IMR-90 (cell line): ENCODE data around the gene KL. TPM values are rescaled to one million over a fixed set of nuclear protein-coding genes. Genes with fewer than 3 reads are reported as not detected.

Experiments used
- ATAC-seq: fragments of 200-7000 bp; cut with Tn5 transposase; 2 replicates; pipeline ENCODE4 v1.9.1; 2020; ENCODE audit warnings: low read depth, mild to moderate bottlenecking, moderate library complexity
- BruUV-seq: library from RNA; stranded (reverse); fragments of 400-500 nt; replicated peaks from 2 replicates; lab custom pipeline; 2021; lab: Mats Ljungman, UMichigan
- CTCF ChIA-PET: fragments of 300-600 bp; formaldehyde crosslinking; extraction: SDS; loops from one replicate; lab custom pipeline; 2021; ENCODE audit warnings: antibody characterized with exemption; lab: Yijun Ruan, JAX
- POLR2A ChIA-PET: fragments of 300-600 bp; sonication (Branson Sonifier 250); formaldehyde crosslinking; loops from one replicate; lab custom pipeline; 2022; ENCODE audit warnings: antibody characterized with exemption; ENCODE audit not compliant: unreplicated experiment; lab: Charles Lee
- DNase-seq: peaks from one replicate; pipeline ENCODE4 v3.0.0; 2013
- H2AFZ ChIP-seq: replicated peaks from 2 replicates; pipeline ENCODE3; 2013; ENCODE audit warnings: low read length, mild to moderate bottlenecking; ENCODE audit not compliant: poor library complexity
- H2AK5ac ChIP-seq: 2 replicates; pipeline ENCODE4 v1.6.1; 2013; ENCODE audit warnings: low read depth, low read length, inconsistent platforms
- H2AK9ac ChIP-seq: replicated peaks from 2 replicates; pipeline ENCODE3; 2013; ENCODE audit warnings: mild to moderate bottlenecking, low read depth, low read length, moderate library complexity; ENCODE audit not compliant: poor library complexity
- H2BK120ac ChIP-seq: 2 replicates; pipeline ENCODE4 v1.6.1; 2013; ENCODE audit warnings: low read depth, low read length, inconsistent platforms
- H2BK15ac ChIP-seq: 3 replicates; pipeline ENCODE4 v1.6.1; 2013; ENCODE audit warnings: low read depth, low read length, inconsistent platforms
- H2BK20ac ChIP-seq: 2 replicates; pipeline ENCODE4 v1.6.1; 2013; ENCODE audit warnings: low read depth, mild to moderate bottlenecking, inconsistent platforms, low read length, moderate library complexity
- H2BK5ac ChIP-seq: 2 replicates; pipeline ENCODE4 v1.6.1; 2013; ENCODE audit warnings: mild to moderate bottlenecking, low read depth, low read length, inconsistent platforms; ENCODE audit not compliant: poor library complexity, severe bottlenecking
- H3K14ac ChIP-seq: replicated peaks from 2 replicates; pipeline ENCODE4 v1.6.1; 2013; ENCODE audit warnings: low read depth, low read length, inconsistent platforms
- H3K18ac ChIP-seq: 2 replicates; pipeline ENCODE4 v1.6.1; 2013; ENCODE audit warnings: low read depth, low read length, control low read depth
- H3K23ac ChIP-seq: 2 replicates; pipeline ENCODE4 v1.6.1; 2013; ENCODE audit warnings: low read depth, low read length, inconsistent platforms
- H3K27ac ChIP-seq: 2 replicates; pipeline ENCODE4 v1.5.1; 2013; ENCODE audit warnings: mild to moderate bottlenecking, control low read depth, low read length; ENCODE audit not compliant: insufficient read depth
- H3K27me3 ChIP-seq: 2 replicates; pipeline ENCODE4 v1.6.1; 2013; ENCODE audit warnings: low read length; ENCODE audit not compliant: control insufficient read depth, insufficient read depth
- H3K36me3 ChIP-seq: 2 replicates; pipeline ENCODE4 v1.6.1; 2013; ENCODE audit warnings: low read length, mixed read lengths; ENCODE audit not compliant: control insufficient read depth, insufficient read depth
- H3K4ac ChIP-seq: 2 replicates; pipeline ENCODE4 v1.6.1; 2013; ENCODE audit warnings: low read depth, low read length, inconsistent platforms
- H3K4me1 ChIP-seq: 2 replicates; pipeline ENCODE4 v1.6.1; 2013; ENCODE audit warnings: low read length, mixed read lengths; ENCODE audit not compliant: control insufficient read depth, insufficient read depth
- H3K4me2 ChIP-seq: 2 replicates; pipeline ENCODE4 v1.6.1; 2013; ENCODE audit warnings: low read depth, mild to moderate bottlenecking, control low read depth, low read length, moderate library complexity
- H3K4me3 ChIP-seq: 2 replicates; pipeline ENCODE4 v1.5.1; 2013; ENCODE audit warnings: low read depth, mild to moderate bottlenecking, control low read depth, low read length, moderate library complexity; ENCODE audit not compliant: insufficient read depth
- H3K56ac ChIP-seq: 2 replicates; pipeline ENCODE4 v1.6.1; 2013; ENCODE audit warnings: low read length, inconsistent platforms; ENCODE audit not compliant: insufficient read depth; ENCODE audit errors: extremely low read depth
- H3K79me1 ChIP-seq, 2 experiments: 2 replicates each; pipeline ENCODE4 v1.6.1; 2013; ENCODE audit warnings: low read length in 2 of 2, inconsistent platforms in 1 of 2, low read depth in 1 of 2
- H3K9ac ChIP-seq: 2 replicates; pipeline ENCODE4 v1.6.1; 2013; ENCODE audit warnings: low read depth, low read length, control low read depth
- H3K9me1 ChIP-seq: 2 replicates; pipeline ENCODE4 v1.6.1; 2013; ENCODE audit warnings: low read length, inconsistent platforms; ENCODE audit not compliant: insufficient read depth
- H3K9me3 ChIP-seq: 2 replicates; pipeline ENCODE4 v1.6.1; 2013; ENCODE audit warnings: low read length; ENCODE audit not compliant: control insufficient read depth, insufficient read depth
- H4K20me1 ChIP-seq: 2 replicates; pipeline ENCODE4 v1.6.1; 2013; ENCODE audit warnings: low read length, inconsistent platforms; ENCODE audit not compliant: insufficient read depth
- H4K5ac ChIP-seq: 2 replicates; pipeline ENCODE4 v1.6.1; 2013; ENCODE audit warnings: mild to moderate bottlenecking, low read depth, low read length, control low read depth
- H4K8ac ChIP-seq, 2 experiments: 2 replicates each; pipeline ENCODE4 v1.6.1; 2013; ENCODE audit warnings: low read depth in 2 of 2, low read length in 2 of 2, control low read depth in 1 of 2, inconsistent platforms in 1 of 2
- H4K91ac ChIP-seq: 2 replicates; pipeline ENCODE4 v1.6.1; 2013; ENCODE audit warnings: low read depth, low read length, inconsistent platforms; ENCODE audit not compliant: insufficient read depth
- CEBPB ChIP-seq: IDR thresholded peaks from 2 replicates; pipeline ENCODE4 v1.6.1; 2012; ENCODE audit warnings: low read depth, low read length, improper control_type of control experiment
- CHD1 ChIP-seq: IDR thresholded peaks from 2 replicates; pipeline ENCODE4 v1.6.1; 2012; ENCODE audit warnings: low read depth, low read length, improper control_type of control experiment
- CTCF ChIP-seq: conservative IDR thresholded peaks from 2 replicates; pipeline ENCODE4 v1.5.1; 2012; ENCODE audit warnings: mild to moderate bottlenecking, low read depth, low read length, improper control_type of control experiment
- ELK1 ChIP-seq: fragments of 150-350 bp; IDR thresholded peaks from 2 replicates; pipeline ENCODE4 v1.6.1; 2016; ENCODE audit warnings: low read depth, mild to moderate bottlenecking, low read length, moderate library complexity, borderline replicate concordance
- MAZ ChIP-seq: IDR thresholded peaks from 2 replicates; pipeline ENCODE4 v1.6.1; 2012; ENCODE audit warnings: low read depth, mild to moderate bottlenecking, low read length, improper control_type of control experiment, moderate library complexity, borderline replicate concordance
- MXI1 ChIP-seq: IDR thresholded peaks from 2 replicates; pipeline ENCODE4 v1.6.1; 2012; ENCODE audit warnings: low read depth, mild to moderate bottlenecking, low read length, moderate library complexity, borderline replicate concordance
- RAD21 ChIP-seq: IDR thresholded peaks from 2 replicates; pipeline ENCODE4 v1.6.1; 2012; ENCODE audit warnings: low read length, improper control_type of control experiment
- RCOR1 ChIP-seq: IDR thresholded peaks from 2 replicates; pipeline ENCODE4 v1.6.1; 2012; ENCODE audit warnings: mild to moderate bottlenecking, low read length, improper control_type of control experiment; ENCODE audit not compliant: insufficient replicate concordance
- RFX5 ChIP-seq: IDR thresholded peaks from 2 replicates; pipeline ENCODE4 v1.8.0; 2012; ENCODE audit warnings: low read depth, mild to moderate bottlenecking, low read length, moderate library complexity
- SMC3 ChIP-seq: fragments of 150-350 bp; IDR thresholded peaks from 2 replicates; pipeline ENCODE4 v1.6.1; 2016; ENCODE audit warnings: low read depth, mild to moderate bottlenecking, antibody characterized with exemption, low read length, moderate library complexity
- WGBS, 2 experiments: methylation state at CpG; one replicate each; pipeline versions ENCODE4 v1.1.5 to v1.1.7; 2013; ENCODE audit warnings: missing lambda C conversion rate in 2 of 2; ENCODE audit not compliant: insufficient read length in 1 of 2; ENCODE audit errors: extremely low coverage in 2 of 2; 5-methylcytosine and 5-hydroxymethylcytosine counted together
- dilution Hi-C: fragments of 300-500 bp; cut with HindIII; formaldehyde crosslinking; loops from one replicate; pipeline ENCODE4 v1.14.3; 2018; ENCODE audit warnings: low sequenced_read_pairs; ENCODE audit not compliant: unreplicated experiment
- in situ Hi-C: fragments of 300-500 bp; cut with MboI; formaldehyde crosslinking; loops from 3 replicates; pipeline ENCODE4 v1.14.3; 2019; ENCODE audit warnings: low sequenced_read_pairs, inconsistent platforms, mixed read lengths
- intact Hi-C: fragments of 100-400 bp; cut with micrococcal nuclease; formaldehyde crosslinking; loops from 2 replicates; pipeline ENCODE4 v1.10.0; 2022
- polyA plus RNA-seq, 3 experiments: library from polyadenylated mRNA; depleted of rRNA; stranded (reverse); fragments of >200 nt; gene quantifications; 2 replicates each; pipeline ENCODE4 v1.2.3, GENCODE V29; 2012; ENCODE audit warnings: low replicate concordance in 1 of 3
- total RNA-seq: library from RNA; depleted of rRNA; stranded (reverse); fragments of >200 nt; gene quantifications from 2 replicates; pipeline ENCODE4 v1.2.3, GENCODE V29; 2012
- TF ChIP-seq, protein P1 (sequence below): fragments of 150-350 bp; IDR thresholded peaks from 2 replicates; pipeline ENCODE4 v1.6.1; 2017; ENCODE audit warnings: mild to moderate bottlenecking, antibody characterized with exemption, low read length, low read depth

Gene KL
- total and polyA plus RNA-seq, 2 of the 4 experiments (the other 2 are of a cell fraction): not detected

DNA sequence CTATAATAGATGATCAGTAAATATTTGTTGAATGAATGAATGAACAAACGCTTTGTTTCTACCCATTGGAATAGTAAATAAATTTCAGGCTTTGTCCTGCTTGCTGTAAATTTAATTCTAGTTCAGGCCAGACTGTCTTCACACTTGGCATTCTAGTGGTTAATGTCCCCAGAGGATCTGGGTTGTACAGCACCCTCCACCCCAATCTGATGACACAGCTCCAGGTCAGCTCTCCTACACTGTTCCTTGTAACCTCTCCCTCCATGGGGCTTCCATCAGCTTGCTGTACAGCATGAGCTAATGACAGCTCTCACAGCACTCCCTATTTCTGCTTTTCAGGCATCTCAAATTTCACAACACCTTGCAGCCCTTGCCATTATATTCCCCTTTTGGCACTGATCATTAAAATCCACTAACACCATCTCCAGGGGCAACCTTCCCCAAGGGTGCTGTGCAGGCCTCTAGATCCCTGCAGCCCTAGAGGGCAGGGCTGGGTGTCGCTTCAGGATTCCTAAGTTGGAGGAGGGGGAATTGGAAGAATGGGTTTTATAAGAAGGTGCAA lies 12.7 kb upstream of the KL start:
- no peak overlapping the region for H4K5ac ChIP-seq
- peaks cover 4% of the 10 kb centered on the region for H3K27me3 ChIP-seq
- no peak overlapping the region for H3K56ac ChIP-seq
- H3K14ac ChIP-seq: no peak overlapping the region
- H2BK20ac ChIP-seq: no peak overlapping the region
- no peak overlapping the region for H3K23ac ChIP-seq
- H3K4me3 ChIP-seq: no peak overlapping the region
- peaks cover 4% of the 10 kb centered on the region for H3K9me3 ChIP-seq
- no peak overlapping the region for H3K4ac ChIP-seq
- H2BK5ac ChIP-seq: no peak overlapping the region
- BruUV-seq: no TSS peak
- no peak overlapping the region for H2BK15ac ChIP-seq
- no peak overlapping the region for H2AK5ac ChIP-seq
- ChIA-PET POLR2A (no interaction called here), CTCF (no interaction called here)
- no peak overlapping the region for H2BK120ac ChIP-seq
- no peak overlapping the region for H3K18ac ChIP-seq
- no peak overlapping the region for H3K9ac ChIP-seq
- H3K4me1 ChIP-seq: no peaks in the 10 kb centered on the region
- no CpG with 5 or more reads among the region's 2 CpGs for WGBS, 2 experiments
- no peak overlapping the region for H2AFZ ChIP-seq
- no peaks in the 10 kb centered on the region for H3K79me1 ChIP-seq
- H3K9me1 ChIP-seq: no peaks in the 10 kb centered on the region
- H3K4me2 ChIP-seq: no peak overlapping the region
- no peaks in the 10 kb centered on the region for H3K36me3 ChIP-seq
- ATAC-seq (no peak), DNase-seq (no peak)
- no peak for TF ChIP-seq MAZ
- no peak for TF ChIP-seq SMC3
- TF ChIP-seq, protein P1, sequence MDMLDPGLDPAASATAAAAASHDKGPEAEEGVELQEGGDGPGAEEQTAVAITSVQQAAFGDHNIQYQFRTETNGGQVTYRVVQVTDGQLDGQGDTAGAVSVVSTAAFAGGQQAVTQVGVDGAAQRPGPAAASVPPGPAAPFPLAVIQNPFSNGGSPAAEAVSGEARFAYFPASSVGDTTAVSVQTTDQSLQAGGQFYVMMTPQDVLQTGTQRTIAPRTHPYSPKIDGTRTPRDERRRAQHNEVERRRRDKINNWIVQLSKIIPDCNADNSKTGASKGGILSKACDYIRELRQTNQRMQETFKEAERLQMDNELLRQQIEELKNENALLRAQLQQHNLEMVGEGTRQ: no peak
- no peak for TF ChIP-seq CTCF
- TF ChIP-seq MXI1: no peak
- no peak for TF ChIP-seq CEBPB
- TF ChIP-seq CHD1: no peak
- no peak for TF ChIP-seq ELK1
- TF ChIP-seq RAD21: no peak
- TF ChIP-seq RFX5: no peak
- no peak for TF ChIP-seq RCOR1
- in situ Hi-C loops: no loop called here
- intact Hi-C loops: no loop called here
- no peak overlapping the region for H4K91ac ChIP-seq
- H4K20me1 ChIP-seq: no peaks in the 10 kb centered on the region
- no peak overlapping the region for H2AK9ac ChIP-seq
- H4K8ac ChIP-seq: no peak overlapping the region
- no peak overlapping the region for H3K27ac ChIP-seq
- dilution Hi-C loops: no loop called here
